HG03280 (cell line): ENCODE results near the gene PHF14.

Experiments
- ATAC-seq: cut with Tn5 transposase; IDR thresholded peaks from one replicate; pipeline ENCODE4 v1.9.1; 2021; ENCODE audit warnings: mild to moderate bottlenecking, moderate library complexity; ENCODE audit not compliant: unreplicated experiment

The PHF14 gene

GRCh38 chr7:11104578-11104977, 130.9 kb downstream of the PHF14 start:
- ATAC-seq = no peak

GRCh38 chr7:11109659-11110058, 136.0 kb downstream of the PHF14 start:
- no peak for ATAC-seq

DNA sequence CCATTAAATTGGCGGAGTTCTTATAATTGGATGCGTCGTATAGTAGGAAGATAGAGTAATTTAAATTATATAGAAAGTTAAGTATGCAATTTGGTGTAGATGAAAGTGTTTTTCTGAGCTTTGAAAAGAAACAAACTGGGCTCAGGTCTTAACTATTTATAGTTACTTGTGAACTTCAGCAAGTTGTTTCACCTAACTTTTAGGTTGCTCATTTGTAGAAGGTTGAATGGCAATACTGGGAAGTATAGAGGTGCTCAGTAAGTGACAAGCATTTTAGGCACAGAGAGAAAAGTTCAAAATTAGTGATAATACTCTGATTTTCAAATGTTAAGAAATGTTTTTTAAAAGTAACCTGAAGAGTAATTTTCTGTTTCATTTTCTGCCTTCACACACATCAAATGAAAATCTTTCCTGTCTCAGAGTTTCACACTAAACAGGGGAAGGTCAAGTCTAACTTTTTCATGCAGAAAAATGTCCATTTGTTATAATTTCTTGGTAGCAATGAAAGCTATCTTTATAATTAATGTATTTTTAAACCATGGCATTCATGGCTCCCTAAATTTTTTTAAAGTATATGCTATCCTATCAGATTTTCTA, 146.5 kb downstream of the PHF14 start:
- ATAC-seq = peak; percentile 78

DNA sequence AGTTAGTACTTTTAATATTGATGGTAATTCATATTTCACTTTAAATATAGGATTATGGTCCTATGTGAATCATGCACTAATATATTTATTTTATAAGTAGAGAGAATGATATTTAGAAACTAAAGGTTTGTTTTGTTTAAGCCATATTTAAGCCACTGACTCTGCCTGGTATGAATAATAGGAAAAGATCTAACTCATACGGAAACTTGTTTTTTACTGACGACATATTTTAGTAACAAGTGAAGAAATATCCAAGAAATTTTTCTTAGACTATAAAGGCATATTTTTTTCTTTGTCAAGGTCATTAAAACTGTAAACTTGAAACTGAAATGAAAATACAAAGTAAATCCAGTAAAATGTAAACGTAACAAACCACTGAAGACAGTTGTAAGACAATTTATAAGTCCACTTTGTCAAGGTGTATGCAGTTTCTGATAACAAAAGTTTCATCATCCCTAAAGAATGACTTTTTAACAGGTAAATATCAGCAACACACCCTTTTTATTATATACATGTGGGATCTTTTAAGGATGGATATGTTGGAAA, 147.1 kb downstream of the PHF14 start:
- ATAC-seq = peak; percentile 30

- ATAC-seq = no peak
These were observed 151.3 kb downstream of the PHF14 start for GRCh38 chr7:11124856-11125559.

DNA sequence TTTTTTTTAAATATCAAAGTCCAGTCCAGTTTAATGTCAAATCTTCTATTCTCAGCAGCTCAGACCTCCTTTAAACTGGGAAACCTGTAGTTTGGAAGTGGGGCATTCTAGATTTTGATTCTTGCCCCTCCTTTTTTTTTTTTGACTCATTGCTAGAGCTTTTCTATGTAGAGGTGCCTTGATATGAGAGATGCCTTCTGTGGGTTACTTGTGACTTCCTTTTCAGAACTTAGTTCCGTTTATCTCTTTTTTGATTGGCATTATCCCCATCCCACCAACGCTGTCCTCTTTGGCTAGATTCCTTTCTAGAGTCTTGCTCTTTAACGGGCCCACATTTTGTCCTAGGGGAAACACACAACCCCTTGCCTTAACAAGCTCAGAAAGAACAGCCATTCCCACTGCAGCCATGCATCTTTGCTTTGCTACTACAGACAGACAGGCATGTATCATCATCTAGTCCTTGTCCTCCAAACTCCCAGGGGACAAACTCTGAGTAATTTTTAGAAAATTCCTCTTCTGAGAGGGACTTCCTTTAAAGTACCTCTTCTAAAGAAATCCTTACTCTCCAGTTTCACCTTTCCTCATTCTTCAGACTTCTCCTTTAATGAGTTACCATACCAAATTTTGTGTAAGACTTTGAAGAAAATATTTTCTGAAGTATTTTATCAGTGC, 153.6 kb downstream of the PHF14 start:
- ATAC-seq = no peak

DNA sequence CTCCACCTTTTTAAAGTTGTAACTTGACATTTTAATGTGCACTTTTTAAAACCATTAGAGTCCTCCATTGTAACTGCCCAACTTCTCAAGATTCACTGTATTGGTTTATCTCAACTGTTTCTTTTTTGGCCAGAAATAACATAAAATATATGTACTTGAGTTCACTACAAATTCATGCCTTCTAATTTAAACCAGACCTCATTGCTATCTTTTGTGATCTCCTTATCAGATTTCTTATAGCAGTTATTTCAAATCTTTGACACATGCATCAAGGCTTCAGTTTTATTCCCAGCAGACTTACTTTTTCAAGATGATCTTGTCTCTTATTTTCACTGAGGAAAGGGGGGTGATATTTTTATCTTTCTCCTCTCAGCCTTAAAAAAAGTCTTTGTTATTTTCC, 154.3 kb downstream of the PHF14 start:
- ATAC-seq = no peak

- no peak for ATAC-seq
These were observed 154.8 kb downstream of the PHF14 start for GRCh38 chr7:11128498-11128897.

DNA sequence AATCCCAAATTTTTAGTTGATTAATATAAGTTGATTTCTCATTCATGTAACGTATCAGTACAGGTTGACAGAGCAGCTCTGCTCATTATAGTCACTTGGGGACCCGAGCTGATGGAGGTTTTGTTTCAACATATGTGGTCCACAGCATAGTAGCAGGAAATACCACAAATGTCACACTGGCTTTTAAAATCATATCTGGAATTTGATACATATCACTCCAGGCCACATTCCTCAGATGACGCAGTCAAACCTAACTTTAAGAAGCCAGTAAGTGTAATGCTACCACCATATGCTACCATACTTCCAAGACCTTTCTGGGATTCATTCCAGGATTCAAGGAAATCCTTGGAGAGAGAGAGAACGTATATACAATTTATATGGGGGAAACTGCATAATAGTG, 156.3 kb downstream of the PHF14 start:
- no peak for ATAC-seq

- ATAC-seq = no peak
These were observed 156.9 kb downstream of the PHF14 start for GRCh38 chr7:11130601-11131000.

- no peak for ATAC-seq
These were observed 159.8 kb downstream of the PHF14 start for GRCh38 chr7:11133436-11133959.

DNA sequence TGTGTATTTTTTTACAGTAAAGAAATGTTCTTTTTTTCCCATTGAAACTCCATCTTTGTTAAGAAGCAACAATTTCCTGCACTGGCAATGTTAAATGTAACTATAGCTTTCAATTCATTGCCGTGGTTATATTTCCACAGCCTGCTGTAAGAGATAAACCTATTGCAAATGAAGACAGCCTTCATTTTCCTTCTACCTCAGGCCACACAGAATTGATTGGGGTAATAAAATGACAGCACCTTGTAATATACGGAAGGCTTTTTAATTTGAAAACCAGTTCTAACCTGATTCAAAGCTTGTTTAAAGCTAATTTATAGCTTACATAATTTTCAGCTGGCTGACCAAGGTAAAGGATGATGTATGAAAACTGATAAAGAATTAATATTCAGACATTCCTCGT, 161.9 kb downstream of the PHF14 start:
- ATAC-seq = no peak

DNA sequence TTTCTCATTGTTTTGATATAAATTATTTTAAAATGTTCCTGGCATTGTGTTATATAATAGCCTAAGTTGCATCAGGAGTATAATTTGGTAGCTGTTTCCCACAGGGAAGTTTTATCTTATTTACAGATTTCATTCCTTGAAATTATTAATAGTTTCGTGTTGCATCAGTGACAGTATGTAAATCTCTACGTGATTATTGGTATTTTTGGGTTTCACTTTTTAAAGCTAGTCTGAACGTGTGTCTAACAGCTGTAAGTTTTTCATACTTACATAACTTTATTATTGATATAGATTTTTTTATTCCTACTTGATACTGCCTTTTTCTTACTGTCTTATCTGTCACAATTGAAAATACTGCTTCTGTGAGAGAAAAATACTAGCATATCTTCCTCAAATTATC, 167.9 kb downstream of the PHF14 start:
- ATAC-seq = no peak

DNA sequence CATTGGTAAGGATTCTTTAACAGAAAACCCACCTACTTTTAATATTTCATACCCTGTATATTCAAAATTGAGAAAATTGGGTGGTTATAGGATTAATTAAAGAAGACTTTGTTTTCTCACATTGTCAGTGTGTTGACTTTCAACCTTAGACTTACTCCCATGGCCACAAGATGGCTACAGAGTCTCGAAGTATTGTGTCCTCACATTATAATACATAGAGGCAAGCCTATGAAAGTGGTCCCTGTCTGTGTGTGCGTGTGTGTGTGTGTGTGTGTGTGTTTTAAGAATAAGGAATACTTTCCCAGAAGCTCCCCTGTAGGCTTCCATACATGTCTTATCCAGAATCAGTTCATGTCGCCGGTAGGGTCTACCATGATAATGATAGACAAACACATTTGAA, 180.0 kb downstream of the PHF14 start:
- no peak for ATAC-seq

- ATAC-seq = no peak
These were observed 182.2 kb downstream of the PHF14 start for GRCh38 chr7:11155883-11156282.

DNA sequence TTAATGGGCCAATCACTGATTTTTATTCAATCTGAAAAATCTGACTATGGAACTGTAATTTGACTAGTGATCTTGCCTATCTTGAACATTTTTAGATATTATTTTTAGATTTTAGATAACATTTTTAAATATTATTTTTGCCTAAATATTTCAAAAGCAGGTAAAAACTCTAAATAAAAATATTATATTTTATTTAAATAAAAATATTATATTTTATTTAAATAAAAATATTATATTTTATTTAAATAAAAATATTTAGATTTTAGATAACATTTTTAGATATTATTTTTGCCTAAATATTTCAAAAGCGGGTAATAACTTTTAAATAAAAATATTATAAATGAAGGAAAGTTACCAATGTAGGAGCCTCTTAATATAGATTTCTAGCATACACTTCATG, 187.8 kb downstream of the PHF14 start:
- no peak for ATAC-seq

DNA sequence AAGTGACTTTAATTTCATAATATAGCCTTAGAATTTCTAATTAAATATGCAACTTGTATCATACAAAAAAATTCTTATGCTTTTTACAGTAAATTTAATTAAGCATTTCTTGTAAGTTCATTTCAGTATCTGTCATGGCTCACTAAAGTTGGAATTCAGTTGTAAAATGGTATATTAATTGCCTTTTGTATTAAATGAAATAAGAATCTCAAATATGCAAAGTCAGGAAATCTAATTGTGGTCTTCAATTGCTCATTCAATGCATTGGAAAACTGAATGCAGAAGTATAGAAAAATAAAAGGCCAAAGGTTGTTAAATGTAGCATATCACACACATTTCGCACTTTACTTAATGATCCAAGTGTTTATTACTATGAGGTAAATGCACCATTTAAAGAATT, 189.5 kb downstream of the PHF14 start:
- no peak for ATAC-seq

DNA sequence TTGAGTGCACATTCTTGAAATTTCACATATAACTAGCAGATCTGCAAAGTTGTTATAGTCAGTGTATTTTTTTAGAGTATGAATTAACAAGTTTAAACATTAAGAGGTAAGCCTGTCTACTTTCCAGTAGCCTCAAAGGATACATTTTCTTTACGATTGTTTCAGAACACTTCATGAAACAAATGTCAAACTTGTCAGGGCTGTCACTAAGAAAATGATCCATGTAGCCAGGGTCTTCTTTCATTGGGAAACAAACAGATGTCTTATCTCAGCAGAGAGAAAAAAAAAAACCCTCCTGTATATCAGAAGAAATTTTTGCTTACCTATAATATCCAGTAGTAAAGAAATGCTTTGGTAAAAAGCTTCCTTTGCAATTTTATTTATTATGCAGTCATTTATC, 192.4 kb downstream of the PHF14 start:
- no peak for ATAC-seq

GRCh38 chr7:11168650-11169170, 195.0 kb downstream of the PHF14 start:
- no peak for ATAC-seq

DNA sequence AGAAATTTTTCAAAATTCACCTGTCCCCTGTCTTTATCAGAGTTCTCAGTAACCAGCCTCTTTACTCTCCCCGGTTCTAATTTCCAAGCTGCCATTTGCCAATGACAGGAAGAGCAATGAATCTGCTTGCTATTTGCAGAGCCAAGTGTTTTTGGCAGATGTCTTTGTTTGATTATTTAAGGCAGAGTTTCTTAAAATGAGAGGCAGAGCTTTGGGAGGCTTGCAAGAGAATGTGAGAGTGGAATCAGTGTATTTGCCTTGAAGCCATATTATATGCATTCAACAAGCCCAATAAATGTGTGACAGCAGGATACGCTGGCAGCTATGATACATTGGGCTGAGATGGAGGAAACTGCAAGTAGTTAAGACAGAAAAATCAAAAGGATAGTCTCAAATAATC, 196.5 kb downstream of the PHF14 start:
- no peak for ATAC-seq

DNA sequence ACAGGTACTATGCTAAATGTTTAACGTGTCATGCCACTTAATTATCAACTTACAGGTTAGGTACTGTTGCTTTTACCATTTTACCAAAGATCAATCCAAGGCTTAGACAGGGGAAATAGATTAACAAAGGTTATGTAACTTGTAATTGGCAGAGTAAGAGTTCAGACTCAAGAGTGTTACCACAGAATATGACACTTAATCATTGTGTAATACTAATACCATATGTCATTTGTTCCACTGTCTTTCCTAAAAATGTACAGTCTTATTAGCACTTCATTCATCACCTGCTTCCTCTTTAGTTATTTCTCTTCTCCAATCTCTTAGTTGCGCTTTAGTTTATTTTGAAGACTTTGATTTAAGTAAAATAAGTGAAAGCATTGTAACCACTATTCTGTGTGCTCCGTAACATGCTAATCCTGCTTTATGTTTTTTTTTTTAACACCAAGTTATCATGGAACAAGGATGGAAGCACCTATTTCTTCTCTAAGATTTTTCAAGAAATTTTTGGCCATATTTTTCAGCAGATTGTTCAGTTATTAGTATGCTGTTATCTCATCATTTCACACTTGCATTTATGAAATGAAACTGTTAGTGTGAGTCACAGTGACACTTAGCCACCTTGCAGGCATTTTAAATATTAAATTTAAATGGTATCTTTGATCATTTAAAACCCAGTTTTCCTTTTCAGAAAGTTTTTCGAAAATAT, 197.3 kb downstream of the PHF14 start:
- no peak for ATAC-seq
